ENCODE measurements around the gene EXOSC7. TPM values are rescaled to one million over a fixed set of nuclear protein-coding genes. Genes with fewer than 3 reads are reported as not detected.
A peak's percentile ranks its signal among the peaks of the same experiment; 100 is the strongest.
"Not testable (repeated sequence)": the region's sequence is repeated elsewhere in the genome, so short reads cannot be mapped to it uniquely, and the experiment has no call there.

Gene EXOSC7
- total and polyA plus RNA-seq, 11 donors: 23.8 to 87.3 (median 32.9) TPM

- TF ChIP-seq POLR2A (IDR thresholded peaks at IDR 0.05) (no peak), CTCF (IDR thresholded peaks at IDR 0.05) (no peak)
- Histone ChIP-seq H3K36me3 (no peaks in the 10 kb centered on the region), H3K4me1 (peaks cover 0 to 29% (median 0%) of the 10 kb centered on the region in 12 donors), H3K9me3 (no peaks in the 10 kb centered on the region), H3K27me3 (no peaks in the 10 kb centered on the region), H3K27ac (no peak overlapping the region), H3K4me3 (no peak overlapping the region)
- intact Hi-C loops (cut with DNase I): loop anchor here in 3 of 10 donors (5.0 to 10.0 kb wide), 3 partner anchors 147 to 615 kb away; no protein-coding TSS in a partner anchor
- WGBS, 4 donors: 88 to 92% (median 90%) methylated on average over 4 of the region's 4 CpGs
- DNase-seq (no peak), ATAC-seq (no peak)
These were observed 73.8 kb downstream of the EXOSC7 start for GRCh38 chr3:45049807-45050206.

- H3K27me3 ChIP-seq: no peaks in the 10 kb centered on the region
- no peaks in the 10 kb centered on the region for H3K9me3 ChIP-seq
- intact Hi-C loops (cut with DNase I): loop anchor here in 2 of 10 donors (5.0 to 10.0 kb wide), 2 partner anchors 146 to 353 kb away; no protein-coding TSS in a partner anchor
- WGBS, 4 donors: 67 to 92% (median 82%) methylated on average over 6 of the region's 6 CpGs
- H3K4me3 ChIP-seq: no peak overlapping the region
- ATAC-seq (no peak), DNase-seq (no peak)
- H3K27ac ChIP-seq: no peak overlapping the region
- H3K4me1 ChIP-seq: peaks cover 0 to 33% (median 1%) of the 10 kb centered on the region in 12 donors
- no peaks in the 10 kb centered on the region for H3K36me3 ChIP-seq
- TF ChIP-seq CTCF (IDR thresholded peaks at IDR 0.05) (no peak), POLR2A (IDR thresholded peaks at IDR 0.05) (no peak)
These were observed 75.6 kb downstream of the EXOSC7 start for GRCh38 chr3:45051685-45052084.

GRCh38 chr3:45053805-45054195 is 77.8 kb downstream of the EXOSC7 start:
- not testable (repeated sequence) for H3K9me3 ChIP-seq, H3K36me3 ChIP-seq, DNase-seq, ATAC-seq, H3K27ac ChIP-seq, H3K4me3 ChIP-seq, H3K27me3 ChIP-seq
- intact Hi-C loops (cut with DNase I): loop anchor here in 2 of 10 donors (5.0 to 10.0 kb wide), 2 partner anchors 144 to 351 kb away; no protein-coding TSS in a partner anchor
- WGBS, 4 donors: 60 to 80% (median 72%) methylated on average over 1 of the region's 1 CpG
- peaks cover 0 to 50% (median 9%) of the 10 kb centered on the region in 12 donors for H3K4me1 ChIP-seq

GRCh38 chr3:45054196-45054857 is 78.3 kb downstream of the EXOSC7 start:
- ATAC-seq (peak in 1 of 4 donors; percentile 31), DNase-seq (no peak)
- 74 to 91% (median 89%) methylated on average over 3 of the region's 3 CpGs for WGBS, 4 donors
- H3K27ac ChIP-seq: peak overlapping the region in 1 of 12 donors; percentile 86
- H3K36me3 ChIP-seq: no peaks in the 10 kb centered on the region
- H3K4me3 ChIP-seq: no peak overlapping the region
- peaks cover 0 to 55% (median 9%) of the 10 kb centered on the region in 12 donors for H3K4me1 ChIP-seq
- TF ChIP-seq CTCF (IDR thresholded peaks at IDR 0.05) (no peak), POLR2A (IDR thresholded peaks at IDR 0.05) (no peak)
- no peaks in the 10 kb centered on the region for H3K9me3 ChIP-seq
- intact Hi-C loops (cut with DNase I): loop anchor here in 2 of 10 donors (5.0 to 10.0 kb wide), 2 partner anchors 143 to 350 kb away; no protein-coding TSS in a partner anchor
- no peaks in the 10 kb centered on the region for H3K27me3 ChIP-seq

Data from heart left ventricle (tissue), 16 donors.